GM12878 (cell line): ENCODE measurements around the gene RAB36.

Experiments used
- POLR2AphosphoS5 ChIP-seq: IDR thresholded peaks from 2 replicates; pipeline ENCODE4 v1.6.1; 2011; ENCODE audit warnings: mild to moderate bottlenecking, low read length, inconsistent platforms
- ZZZ3 ChIP-seq: IDR thresholded peaks from 2 replicates; pipeline ENCODE4 v1.6.1; 2011; ENCODE audit warnings: low read depth; ENCODE audit not compliant: control insufficient read depth, insufficient read length
- TF ChIP-seq, protein P1 (sequence below), 3 experiments: IDR thresholded peaks in 2 of 3; conservative IDR thresholded peaks in 1 of 3; 2 replicates each; pipeline ENCODE4 v1.5.1; 2011; ENCODE audit warnings: low read depth in 3 of 3, low read length in 3 of 3, mild to moderate bottlenecking in 3 of 3, control low read depth in 2 of 3, moderate library complexity in 2 of 3, inconsistent platforms in 1 of 3, mixed read lengths in 1 of 3; ENCODE audit not compliant: control insufficient read depth in 2 of 3, insufficient read depth in 1 of 3; ENCODE audit errors: extremely low read depth in 1 of 3
- TF ChIP-seq, protein P2 (sequence below): IDR thresholded peaks from 2 replicates; pipeline ENCODE4 v1.6.1; 2012; ENCODE audit warnings: mild to moderate bottlenecking, low read depth, low read length

DNA sequence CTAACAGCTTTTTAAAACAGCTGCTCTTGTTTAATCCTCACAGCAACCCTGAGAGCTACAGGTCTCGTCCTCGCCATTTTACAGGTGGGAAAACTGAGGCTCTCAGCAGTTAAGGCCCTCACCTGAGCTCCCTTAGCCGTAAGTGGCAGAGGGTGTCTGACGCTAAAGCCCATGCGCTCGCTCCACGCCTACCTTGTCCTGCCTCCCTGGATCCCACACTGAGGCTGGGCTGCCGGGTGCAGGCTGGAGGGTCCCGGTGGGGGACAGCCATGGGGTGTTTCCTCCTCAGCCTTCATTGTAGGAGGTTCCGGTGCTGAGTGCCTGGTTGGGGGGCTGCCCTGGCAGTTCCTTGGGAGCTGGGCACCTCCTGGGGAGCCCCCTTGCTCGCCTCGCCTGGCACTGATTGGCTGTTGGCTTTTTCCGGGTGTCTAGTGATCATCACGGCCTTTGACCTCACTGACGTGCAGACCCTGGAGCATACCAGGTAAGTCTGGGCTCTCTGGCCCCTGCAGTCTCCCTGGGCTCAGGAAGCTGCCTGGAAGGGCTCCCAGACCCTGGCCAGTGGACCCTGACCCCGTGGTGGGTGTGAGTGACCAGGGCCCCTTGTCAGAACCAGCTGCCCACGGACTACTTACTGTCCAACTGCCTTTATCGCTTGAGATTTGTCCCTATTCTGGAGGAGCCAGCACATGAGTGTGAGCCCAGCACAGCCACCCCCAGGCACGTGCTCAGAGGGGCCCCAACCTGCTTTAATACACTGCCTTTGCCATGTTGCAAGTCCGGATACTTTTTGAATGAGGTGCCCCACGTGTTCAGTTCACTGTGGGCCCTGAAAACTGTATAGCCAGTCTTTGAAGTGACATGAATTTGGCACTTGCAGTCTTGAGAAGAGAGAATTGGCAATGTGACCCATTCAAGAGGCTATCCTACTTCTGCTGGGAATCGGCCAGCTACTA lies 12.6 kb downstream of the RAB36 start:
- TF ChIP-seq POLR2AphosphoS5 (no peak), ZZZ3 (no peak)
- TF ChIP-seq, protein P1, sequence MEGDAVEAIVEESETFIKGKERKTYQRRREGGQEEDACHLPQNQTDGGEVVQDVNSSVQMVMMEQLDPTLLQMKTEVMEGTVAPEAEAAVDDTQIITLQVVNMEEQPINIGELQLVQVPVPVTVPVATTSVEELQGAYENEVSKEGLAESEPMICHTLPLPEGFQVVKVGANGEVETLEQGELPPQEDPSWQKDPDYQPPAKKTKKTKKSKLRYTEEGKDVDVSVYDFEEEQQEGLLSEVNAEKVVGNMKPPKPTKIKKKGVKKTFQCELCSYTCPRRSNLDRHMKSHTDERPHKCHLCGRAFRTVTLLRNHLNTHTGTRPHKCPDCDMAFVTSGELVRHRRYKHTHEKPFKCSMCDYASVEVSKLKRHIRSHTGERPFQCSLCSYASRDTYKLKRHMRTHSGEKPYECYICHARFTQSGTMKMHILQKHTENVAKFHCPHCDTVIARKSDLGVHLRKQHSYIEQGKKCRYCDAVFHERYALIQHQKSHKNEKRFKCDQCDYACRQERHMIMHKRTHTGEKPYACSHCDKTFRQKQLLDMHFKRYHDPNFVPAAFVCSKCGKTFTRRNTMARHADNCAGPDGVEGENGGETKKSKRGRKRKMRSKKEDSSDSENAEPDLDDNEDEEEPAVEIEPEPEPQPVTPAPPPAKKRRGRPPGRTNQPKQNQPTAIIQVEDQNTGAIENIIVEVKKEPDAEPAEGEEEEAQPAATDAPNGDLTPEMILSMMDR (IDR thresholded peaks at IDR 0.05 in 2 of 3, conservative IDR thresholded peaks at IDR 0.05 in 1 of 3; ENCODE audit: control insufficient read depth in 2 of 3, extremely low read depth in 1 of 3, insufficient read depth in 1 of 3, low read depth in 3 of 3, low read length in 3 of 3): no peak
- TF ChIP-seq, protein P2, sequence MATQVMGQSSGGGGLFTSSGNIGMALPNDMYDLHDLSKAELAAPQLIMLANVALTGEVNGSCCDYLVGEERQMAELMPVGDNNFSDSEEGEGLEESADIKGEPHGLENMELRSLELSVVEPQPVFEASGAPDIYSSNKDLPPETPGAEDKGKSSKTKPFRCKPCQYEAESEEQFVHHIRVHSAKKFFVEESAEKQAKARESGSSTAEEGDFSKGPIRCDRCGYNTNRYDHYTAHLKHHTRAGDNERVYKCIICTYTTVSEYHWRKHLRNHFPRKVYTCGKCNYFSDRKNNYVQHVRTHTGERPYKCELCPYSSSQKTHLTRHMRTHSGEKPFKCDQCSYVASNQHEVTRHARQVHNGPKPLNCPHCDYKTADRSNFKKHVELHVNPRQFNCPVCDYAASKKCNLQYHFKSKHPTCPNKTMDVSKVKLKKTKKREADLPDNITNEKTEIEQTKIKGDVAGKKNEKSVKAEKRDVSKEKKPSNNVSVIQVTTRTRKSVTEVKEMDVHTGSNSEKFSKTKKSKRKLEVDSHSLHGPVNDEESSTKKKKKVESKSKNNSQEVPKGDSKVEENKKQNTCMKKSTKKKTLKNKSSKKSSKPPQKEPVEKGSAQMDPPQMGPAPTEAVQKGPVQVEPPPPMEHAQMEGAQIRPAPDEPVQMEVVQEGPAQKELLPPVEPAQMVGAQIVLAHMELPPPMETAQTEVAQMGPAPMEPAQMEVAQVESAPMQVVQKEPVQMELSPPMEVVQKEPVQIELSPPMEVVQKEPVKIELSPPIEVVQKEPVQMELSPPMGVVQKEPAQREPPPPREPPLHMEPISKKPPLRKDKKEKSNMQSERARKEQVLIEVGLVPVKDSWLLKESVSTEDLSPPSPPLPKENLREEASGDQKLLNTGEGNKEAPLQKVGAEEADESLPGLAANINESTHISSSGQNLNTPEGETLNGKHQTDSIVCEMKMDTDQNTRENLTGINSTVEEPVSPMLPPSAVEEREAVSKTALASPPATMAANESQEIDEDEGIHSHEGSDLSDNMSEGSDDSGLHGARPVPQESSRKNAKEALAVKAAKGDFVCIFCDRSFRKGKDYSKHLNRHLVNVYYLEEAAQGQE: no peak
